Measurements from ENCODE around the gene ACY1. TPM values are rescaled to one million over a fixed set of nuclear protein-coding genes. Genes with fewer than 3 reads are reported as not detected.

The ACY1 gene
- total RNA-seq, 2 donors from 2014 or later = 31.1 to 40.2 TPM

DNA sequence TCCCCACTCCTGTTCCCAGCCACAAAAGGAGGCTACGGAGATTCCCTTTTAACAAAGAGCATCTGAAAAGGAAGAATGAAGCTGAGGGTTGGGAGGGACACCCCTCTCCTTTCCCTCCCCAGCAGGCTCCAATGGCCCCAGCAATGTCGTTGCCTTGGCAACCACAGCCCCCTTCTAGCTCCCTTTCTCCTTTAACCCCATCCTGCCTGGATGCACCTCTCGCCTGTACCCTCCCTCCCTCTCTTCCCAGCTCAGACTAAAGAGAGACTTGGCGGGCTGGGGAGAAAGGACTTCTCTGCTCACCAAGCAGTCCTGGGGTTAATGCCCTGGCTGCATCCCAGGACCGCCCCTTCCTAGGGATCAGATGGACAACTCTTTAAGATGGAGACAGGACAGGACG, 19.4 kb downstream of the ACY1 start:
- Histone ChIP-seq H3K36me3 (replicated peaks in 1 of 2; ENCODE audit: insufficient read depth in 1 of 2, low read depth in 2 of 2) (no peaks in the 10 kb centered on the region), H3K27ac (no peak overlapping the region), H3K27me3 (no peaks in the 10 kb centered on the region), H3K4me1 (peaks cover 22% of the 10 kb centered on the region), H3K4me3 (no peak overlapping the region), H3K9me3 (no peaks in the 10 kb centered on the region)
- 62 to 71% methylated on average over 6 of the region's 6 CpGs for WGBS, 2 donors
- intact Hi-C loops (cut with DNase I) = loop anchor here (5.0 kb wide), 2 partner anchors 120 to 140 kb away; no protein-coding TSS in a partner anchor
- TF ChIP-seq CTCF (IDR thresholded peaks at IDR 0.05) = no peak
- TF ChIP-seq POLR2A (IDR thresholded peaks at IDR 0.05) = no peak
- DNase-seq (no peak), ATAC-seq (no peak)

DNA sequence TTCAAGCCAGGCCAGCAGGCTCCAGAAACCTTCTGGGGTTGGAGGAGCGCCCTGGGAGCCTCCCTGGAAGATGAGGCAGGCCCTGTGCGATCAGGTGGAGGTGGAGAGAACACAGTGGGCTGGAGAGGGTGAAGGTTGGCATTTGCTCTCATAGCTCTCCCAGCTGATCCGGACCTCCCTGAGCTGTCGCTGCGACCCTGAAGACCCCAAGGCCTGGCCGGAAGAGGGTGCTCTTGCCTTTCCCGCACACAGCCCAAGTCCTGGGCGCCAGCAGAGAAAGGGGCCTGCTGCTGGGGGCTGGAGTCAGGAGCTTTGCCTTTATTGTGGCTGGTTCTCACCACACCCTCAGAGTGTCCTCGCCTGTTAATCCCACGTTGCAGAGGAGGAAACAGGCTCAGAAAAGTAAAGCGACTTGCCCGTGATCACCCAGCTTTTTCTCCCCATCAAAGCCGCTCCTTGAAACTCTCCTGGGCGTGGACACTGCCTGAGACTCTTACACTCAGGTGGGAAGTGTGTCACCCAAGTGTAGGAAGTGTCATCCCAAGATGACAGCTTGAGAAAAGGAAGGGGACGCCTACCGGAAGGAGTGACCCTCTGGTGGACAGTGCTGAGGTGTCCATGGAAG, 20.9 kb downstream of the ACY1 start:
- Histone ChIP-seq H3K4me3 (no peak overlapping the region), H3K4me1 (peaks cover 20% of the 10 kb centered on the region), H3K36me3 (replicated peaks in 1 of 2; ENCODE audit: insufficient read depth in 1 of 2, low read depth in 2 of 2) (no peaks in the 10 kb centered on the region), H3K9me3 (no peaks in the 10 kb centered on the region), H3K27me3 (no peaks in the 10 kb centered on the region), H3K27ac (no peak overlapping the region)
- no peak for TF ChIP-seq POLR2A (IDR thresholded peaks at IDR 0.05)
- no peak for TF ChIP-seq CTCF (IDR thresholded peaks at IDR 0.05)
- ATAC-seq (no peak), DNase-seq (no peak)
- 75 to 79% methylated on average over 12 to 16 of the region's 16 CpGs for WGBS, 2 donors
- intact Hi-C loops (cut with DNase I) = loop anchor here (5.0 kb wide), 2 partner anchors 118 to 138 kb away; no protein-coding TSS in a partner anchor

DNA sequence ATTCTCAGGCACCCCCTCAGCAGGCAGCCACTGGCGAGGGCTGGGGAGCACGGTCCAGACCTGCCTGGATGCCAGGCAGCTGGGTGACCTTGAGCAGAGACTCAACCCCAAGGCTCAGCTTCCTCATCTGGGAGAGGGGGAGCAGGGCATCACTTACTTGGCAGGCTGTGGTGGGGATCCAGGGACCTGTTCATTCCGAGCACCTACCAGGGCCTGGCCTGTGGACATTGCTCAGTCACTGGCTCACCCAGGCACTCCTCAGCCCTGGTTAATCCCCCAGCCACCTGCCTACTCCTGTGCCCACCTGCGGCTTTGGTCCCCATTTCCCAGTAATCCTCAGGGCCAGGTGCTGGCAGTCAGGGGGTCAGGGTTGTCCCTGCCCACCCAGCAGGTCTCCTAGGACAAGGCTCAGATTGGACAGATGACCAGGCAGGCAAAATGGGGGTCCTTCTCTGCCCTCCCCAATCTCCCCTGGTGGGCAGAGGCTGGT, 21.6 kb downstream of the ACY1 start:
- H3K27ac ChIP-seq = peak overlapping the region in 2 of 4 donors; percentile 22 to 56
- 78 to 86% methylated on average over 2 to 4 of the region's 4 CpGs for WGBS, 2 donors

GRCh38 chr3:52005571-52005986, 22.2 kb downstream of the ACY1 start:
- DNase-seq (peak; percentile 69 to 82 (median 78)), ATAC-seq (peak; percentile 75)
- no peak for TF ChIP-seq CTCF (IDR thresholded peaks at IDR 0.05)
- no peak for TF ChIP-seq POLR2A (IDR thresholded peaks at IDR 0.05)
- Histone ChIP-seq H3K27ac (peak overlapping the region in 2 of 4 donors; percentile 22 to 56), H3K36me3 (replicated peaks in 1 of 2; ENCODE audit: insufficient read depth in 1 of 2, low read depth in 2 of 2) (no peaks in the 10 kb centered on the region), H3K4me1 (peaks cover 20% of the 10 kb centered on the region), H3K9me3 (no peaks in the 10 kb centered on the region), H3K27me3 (no peaks in the 10 kb centered on the region), H3K4me3 (no peak overlapping the region)
- intact Hi-C loops (cut with DNase I) = no loop called here
- 0 to 9% methylated on average over 1 to 15 of the region's 15 CpGs for WGBS, 2 donors

More for the DNA sequence above, 21.6 kb downstream of the ACY1 start:
- no peaks in the 10 kb centered on the region for H3K9me3 ChIP-seq
- ATAC-seq (no peak), DNase-seq (no peak)
- no peaks in the 10 kb centered on the region for H3K27me3 ChIP-seq
- H3K4me3 ChIP-seq = no peak overlapping the region
- H3K4me1 ChIP-seq = peaks cover 20% of the 10 kb centered on the region
- TF ChIP-seq POLR2A (IDR thresholded peaks at IDR 0.05) (no peak), CTCF (IDR thresholded peaks at IDR 0.05) (no peak)
- no peaks in the 10 kb centered on the region for H3K36me3 ChIP-seq (replicated peaks in 1 of 2; ENCODE audit: insufficient read depth in 1 of 2, low read depth in 2 of 2)
- intact Hi-C loops (cut with DNase I) = loop anchor here (5.0 kb wide), 2 partner anchors 117 to 137 kb away; no protein-coding TSS in a partner anchor

Data from body of pancreas (tissue), 4 donors.